Ascending aorta (tissue), 2 donors: ENCODE data around the gene TMEM178A. TPM values are rescaled to one million over a fixed set of nuclear protein-coding genes. Genes with fewer than 3 reads are reported as not detected.
"Not testable (repeated sequence)": the region's sequence is repeated elsewhere in the genome, so short reads cannot be mapped to it uniquely, and the experiment has no call there.

Experiments
- DNase-seq, 2 donors: peaks; one replicate each; pipeline ENCODE4 v3.0.0-alpha.2; 2019; ENCODE audit warnings: low spot score in 2 of 2
- H3K27ac ChIP-seq, 2 donors: fragments of 200-600 bp; sonication (generic); one replicate each; pipeline ENCODE4 v1.5.1; 2016 to 2017; ENCODE audit warnings: mild to moderate bottlenecking in 1 of 2
- H3K27me3 ChIP-seq: fragments of 200-600 bp; sonication (generic); one replicate; pipeline ENCODE4 v1.5.1; 2017
- H3K36me3 ChIP-seq, 2 donors: fragments of 200-600 bp; sonication (generic); one replicate each; pipeline ENCODE4 v1.5.1; 2016
- H3K4me1 ChIP-seq, 2 donors: fragments of 200-600 bp; sonication (generic); one replicate each; pipeline ENCODE4 v1.5.1; 2016 to 2017; ENCODE audit warnings: mild to moderate bottlenecking in 1 of 2
- H3K4me3 ChIP-seq, 2 donors: fragments of 200-600 bp; sonication (generic); one replicate each; pipeline ENCODE4 v1.5.1; 2016 to 2017; ENCODE audit warnings: mild to moderate bottlenecking in 1 of 2
- H3K9me3 ChIP-seq, 2 donors: fragments of 200-600 bp; sonication (generic); one replicate each; pipeline ENCODE4 v1.5.1; 2016
- intact Hi-C: fragments of 100-400 bp; cut with DNase I; formaldehyde crosslinking; loops from one replicate; pipeline ENCODE4 v1.15.1; 2023
- total RNA-seq: library from RNA; depleted of rRNA; stranded (reverse); fragments of >200 nt; gene quantifications from one replicate; pipeline ENCODE4 v1.1.0, GENCODE V29; 2016
- TF ChIP-seq, protein P1 (sequence below), 3 experiments: fragments of 200-600 bp in 2 of 3; fragments of 450-650 bp in 1 of 3; sonication (generic) in 2 of 3; IDR thresholded peaks; one replicate each; pipeline ENCODE4 v1.5.1; 2016 to 2019; ENCODE audit warnings: antibody characterized with exemption in 3 of 3, mild to moderate bottlenecking in 1 of 3, moderate library complexity in 1 of 3

The TMEM178A gene
- total RNA-seq, 1 donor from 2014 or later: 29.5 TPM

GRCh38 chr2:39725401-39725800 is 59.7 kb downstream of the TMEM178A start:
- Histone ChIP-seq H3K4me3 (no peak overlapping the region), H3K9me3 (no peaks in the 10 kb centered on the region), H3K27ac (peak overlapping the region in 1 of 2 donors; percentile 60), H3K36me3 (no peaks in the 10 kb centered on the region), H3K27me3 (no peaks in the 10 kb centered on the region), H3K4me1 (peaks cover 0 to 24% of the 10 kb centered on the region in 2 donors)
- intact Hi-C loops: no loop called here
- DNase-seq: no peak
- TF ChIP-seq, protein P1, sequence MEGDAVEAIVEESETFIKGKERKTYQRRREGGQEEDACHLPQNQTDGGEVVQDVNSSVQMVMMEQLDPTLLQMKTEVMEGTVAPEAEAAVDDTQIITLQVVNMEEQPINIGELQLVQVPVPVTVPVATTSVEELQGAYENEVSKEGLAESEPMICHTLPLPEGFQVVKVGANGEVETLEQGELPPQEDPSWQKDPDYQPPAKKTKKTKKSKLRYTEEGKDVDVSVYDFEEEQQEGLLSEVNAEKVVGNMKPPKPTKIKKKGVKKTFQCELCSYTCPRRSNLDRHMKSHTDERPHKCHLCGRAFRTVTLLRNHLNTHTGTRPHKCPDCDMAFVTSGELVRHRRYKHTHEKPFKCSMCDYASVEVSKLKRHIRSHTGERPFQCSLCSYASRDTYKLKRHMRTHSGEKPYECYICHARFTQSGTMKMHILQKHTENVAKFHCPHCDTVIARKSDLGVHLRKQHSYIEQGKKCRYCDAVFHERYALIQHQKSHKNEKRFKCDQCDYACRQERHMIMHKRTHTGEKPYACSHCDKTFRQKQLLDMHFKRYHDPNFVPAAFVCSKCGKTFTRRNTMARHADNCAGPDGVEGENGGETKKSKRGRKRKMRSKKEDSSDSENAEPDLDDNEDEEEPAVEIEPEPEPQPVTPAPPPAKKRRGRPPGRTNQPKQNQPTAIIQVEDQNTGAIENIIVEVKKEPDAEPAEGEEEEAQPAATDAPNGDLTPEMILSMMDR (IDR thresholded peaks at IDR 0.05): no peak

DNA sequence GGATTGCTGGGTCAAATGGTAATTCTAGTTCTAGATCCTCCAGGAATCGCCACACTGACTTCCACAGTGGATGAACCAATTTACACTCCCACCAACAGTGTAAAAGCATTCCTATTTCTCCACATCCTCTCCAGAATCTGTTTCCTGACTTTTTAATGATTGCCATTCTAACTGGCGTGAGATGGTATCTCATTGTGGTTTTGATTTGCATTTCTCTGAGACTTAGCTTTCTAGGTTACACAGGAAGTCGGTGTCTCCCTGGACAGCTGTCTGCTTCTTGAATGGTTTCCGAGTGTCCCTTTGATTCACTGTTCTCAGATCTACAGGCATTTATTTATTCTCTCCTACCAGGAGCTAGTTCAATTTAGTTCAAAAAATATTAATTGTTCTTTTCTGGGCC is 62.4 kb downstream of the TMEM178A start:
- H3K36me3 ChIP-seq, H3K9me3 ChIP-seq, intact Hi-C loops, DNase-seq, H3K27ac ChIP-seq, H3K27me3 ChIP-seq, H3K4me3 ChIP-seq: not testable (repeated sequence)
- peaks cover 0 to 22% of the 10 kb centered on the region in 2 donors for H3K4me1 ChIP-seq

- no peak for DNase-seq
- no peaks in the 10 kb centered on the region for H3K27me3 ChIP-seq
- H3K27ac ChIP-seq: no peak overlapping the region
- H3K4me3 ChIP-seq: no peak overlapping the region
- H3K9me3 ChIP-seq: no peaks in the 10 kb centered on the region
- intact Hi-C loops: no loop called here
- H3K36me3 ChIP-seq: peaks cover 0 to 6% of the 10 kb centered on the region in 2 donors
- TF ChIP-seq, protein P1 (IDR thresholded peaks at IDR 0.05): peak; percentile 14 to 55 (median 38)
- H3K4me1 ChIP-seq: peaks cover 0 to 19% of the 10 kb centered on the region in 2 donors
These were observed 63.2 kb downstream of the TMEM178A start for GRCh38 chr2:39728941-39729351.

GRCh38 chr2:39730276-39730675 is 64.6 kb downstream of the TMEM178A start:
- TF ChIP-seq, protein P1 (IDR thresholded peaks at IDR 0.05): no peak
- no peak overlapping the region for H3K27ac ChIP-seq
- peaks cover 0 to 6% of the 10 kb centered on the region in 2 donors for H3K36me3 ChIP-seq
- intact Hi-C loops: no loop called here
- DNase-seq: no peak
- no peak overlapping the region for H3K4me3 ChIP-seq
- peaks cover 0 to 21% of the 10 kb centered on the region in 2 donors for H3K4me1 ChIP-seq
- no peaks in the 10 kb centered on the region for H3K9me3 ChIP-seq
- H3K27me3 ChIP-seq: no peaks in the 10 kb centered on the region

DNA sequence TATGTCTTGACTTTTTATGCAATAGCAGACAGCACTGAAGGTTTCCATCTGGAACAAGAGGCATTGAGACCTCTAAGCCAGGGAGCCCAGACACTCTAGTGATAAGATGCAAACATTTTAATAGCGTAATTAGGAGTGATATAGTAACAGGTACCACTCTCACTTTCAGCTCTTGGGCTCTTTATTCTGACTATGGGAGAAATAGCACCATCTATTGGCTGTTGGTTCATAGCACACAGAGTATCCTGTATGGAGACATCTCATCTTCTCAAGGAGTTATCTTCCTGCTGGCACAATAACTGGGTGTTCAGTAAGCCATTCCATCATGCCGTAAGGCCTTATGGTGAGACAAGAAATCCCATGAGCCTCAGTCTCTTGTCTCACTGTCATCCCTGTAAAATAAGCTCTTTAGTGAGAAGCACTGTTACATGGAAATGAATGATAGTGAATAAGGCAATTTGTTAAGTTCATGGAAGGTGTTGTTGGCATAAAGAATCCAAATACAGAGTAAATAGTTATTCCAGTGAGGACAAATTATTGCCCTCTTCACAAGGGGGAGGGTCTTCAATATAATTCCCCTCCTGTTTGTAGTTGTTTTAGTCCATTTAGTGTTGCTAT is 65.1 kb downstream of the TMEM178A start:
- H3K4me1 ChIP-seq: peaks cover 0 to 23% of the 10 kb centered on the region in 2 donors
- TF ChIP-seq, protein P1 (IDR thresholded peaks at IDR 0.05): peak in 1 of 3 experiments; percentile 16
- no peak overlapping the region for H3K4me3 ChIP-seq
- no peaks in the 10 kb centered on the region for H3K9me3 ChIP-seq
- intact Hi-C loops: no loop called here
- no peak for DNase-seq
- H3K27ac ChIP-seq: no peak overlapping the region
- no peaks in the 10 kb centered on the region for H3K27me3 ChIP-seq
- H3K36me3 ChIP-seq: peaks cover 0 to 6% of the 10 kb centered on the region in 2 donors

DNA sequence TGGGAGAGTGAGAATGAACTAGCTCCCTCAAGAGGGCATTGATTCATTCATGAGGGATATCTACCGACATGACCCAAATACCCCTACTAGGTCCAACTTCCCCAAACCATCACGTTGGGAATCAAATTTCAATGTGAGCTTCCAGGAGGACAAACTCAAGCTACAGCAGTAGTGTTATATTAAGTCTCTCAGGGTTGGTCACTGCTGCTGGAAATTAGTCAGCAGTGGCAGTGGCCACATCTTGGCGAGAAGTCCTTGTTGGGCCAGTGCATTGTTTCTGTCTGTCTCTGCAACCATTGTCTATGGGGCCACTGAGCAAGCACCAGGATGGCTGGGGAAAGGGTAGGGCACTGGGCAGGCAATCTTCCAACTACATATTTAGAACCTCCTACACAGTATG is 65.8 kb downstream of the TMEM178A start:
- TF ChIP-seq, protein P1 (IDR thresholded peaks at IDR 0.05): no peak
- peaks cover 0 to 23% of the 10 kb centered on the region in 2 donors for H3K4me1 ChIP-seq
- intact Hi-C loops: no loop called here
- DNase-seq: no peak
- no peak overlapping the region for H3K27ac ChIP-seq
- no peaks in the 10 kb centered on the region for H3K27me3 ChIP-seq
- no peak overlapping the region for H3K4me3 ChIP-seq
- peaks cover 0 to 6% of the 10 kb centered on the region in 2 donors for H3K36me3 ChIP-seq
- no peaks in the 10 kb centered on the region for H3K9me3 ChIP-seq
